ENCODE measurements around the gene KCP.

The KCP gene

DNA sequence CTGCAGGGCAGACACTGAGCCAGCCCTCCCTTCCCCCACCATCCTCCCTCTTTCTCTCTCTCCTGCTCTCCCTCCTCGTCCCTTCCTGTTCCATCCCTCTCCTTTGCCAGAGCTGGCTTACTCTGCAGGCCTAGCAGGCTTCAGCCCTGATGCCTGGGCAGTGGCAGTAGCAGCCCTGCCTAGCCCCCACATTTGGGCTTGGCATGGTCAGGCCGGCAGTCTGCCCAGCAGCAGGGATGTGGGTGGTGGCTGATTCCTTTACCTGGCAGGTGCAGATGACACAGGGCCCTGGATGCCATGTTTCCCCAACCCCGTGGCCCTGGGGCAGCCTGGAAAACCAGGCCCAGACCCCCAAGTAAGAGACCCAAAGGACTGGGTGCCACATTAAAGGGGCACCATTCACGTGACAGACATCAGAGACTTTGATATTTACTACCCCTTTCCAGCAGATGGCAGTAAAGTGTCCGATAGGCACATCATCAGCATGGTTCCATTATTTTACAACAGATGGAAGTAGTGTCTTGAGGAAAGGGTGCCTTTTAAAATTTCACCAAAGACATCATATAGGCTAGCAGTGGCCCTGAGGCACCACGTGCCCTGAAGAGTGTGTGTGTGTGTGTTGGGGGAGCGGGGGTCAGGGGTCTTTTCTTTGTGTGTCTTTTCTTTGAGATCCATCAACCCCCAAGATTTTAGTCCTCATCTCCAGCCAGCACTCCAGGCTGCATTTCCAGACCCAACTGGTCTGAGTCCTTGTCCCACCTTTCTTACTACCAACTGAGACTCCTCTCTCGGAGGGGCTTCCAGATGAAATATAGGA is 5.9 kb downstream of the KCP start:
- DNase-seq: peak; percentile 55

DNA sequence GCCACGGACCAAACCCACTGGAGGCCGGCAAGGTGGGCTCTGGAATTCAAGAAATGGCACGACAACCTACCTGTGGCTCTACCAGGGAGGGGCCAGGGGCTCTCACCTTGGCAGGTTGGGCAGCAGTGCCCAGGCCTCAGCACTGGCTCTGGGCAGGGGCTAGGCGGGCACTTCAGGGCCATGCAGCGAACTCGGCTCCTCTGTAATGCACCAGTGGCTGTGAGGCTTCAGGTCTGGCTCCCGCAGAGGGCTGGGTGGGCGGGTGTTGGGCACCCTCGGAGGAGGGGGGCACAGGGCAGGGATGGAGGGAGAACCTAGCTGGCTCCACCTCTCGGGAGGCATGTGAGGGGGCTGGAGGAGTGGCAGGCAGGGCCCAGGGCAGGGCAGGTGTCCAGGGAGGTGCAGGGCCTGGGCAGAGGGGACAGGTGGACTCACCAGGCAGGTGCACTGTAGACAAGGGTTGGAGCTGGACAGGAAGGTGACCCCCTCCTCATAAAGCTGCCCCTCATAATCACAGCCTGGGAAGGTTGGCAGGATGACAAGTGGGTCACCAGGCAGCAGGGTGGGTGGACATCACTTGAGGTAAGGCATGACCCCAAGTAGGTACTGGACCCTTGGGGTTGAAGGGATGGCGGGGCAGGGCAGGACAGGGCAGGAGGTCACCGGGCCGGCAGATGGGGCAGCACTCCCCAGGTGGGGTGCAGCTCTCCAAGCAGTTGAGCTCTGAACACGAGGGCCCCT is 6.7 kb downstream of the KCP start:
- no peak for DNase-seq

DNA sequence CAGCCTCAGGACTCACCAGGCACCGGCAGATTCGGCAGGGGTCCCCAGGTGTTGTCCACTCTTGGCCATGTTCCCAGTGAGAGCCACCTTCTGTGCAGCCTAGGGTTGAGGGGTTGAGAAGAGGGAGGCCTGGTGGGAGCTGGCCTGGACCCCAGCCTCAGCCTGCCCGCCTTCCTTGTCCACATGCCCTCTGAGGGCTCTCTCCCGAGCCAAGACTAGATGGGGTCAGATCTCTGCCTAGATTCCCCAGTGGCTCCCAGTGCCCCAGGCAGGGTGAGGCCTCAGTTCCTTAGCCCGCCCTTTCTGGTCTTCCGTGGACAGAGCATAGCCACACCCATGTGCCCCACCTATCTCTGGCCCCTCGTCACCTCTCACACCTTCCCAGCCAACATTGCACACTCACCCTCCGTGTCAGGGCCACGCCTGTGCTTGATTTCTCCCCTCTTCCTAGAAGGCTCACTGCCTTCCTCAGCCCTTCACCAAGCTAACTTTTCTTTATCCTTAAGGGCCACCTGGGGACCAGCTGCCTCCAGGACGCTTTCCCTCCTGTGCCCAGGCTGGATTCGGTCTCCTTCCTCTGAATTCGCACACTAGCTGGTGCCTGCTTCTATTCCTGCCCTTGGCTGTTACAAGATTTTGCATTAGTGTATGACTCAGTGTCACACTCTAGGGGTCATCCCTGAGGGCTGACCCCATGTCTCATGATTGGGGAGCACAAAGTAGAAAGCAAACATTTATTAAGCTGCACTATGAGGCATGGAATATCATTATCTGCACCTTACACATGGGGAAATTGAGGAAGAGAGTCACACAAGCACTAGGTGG is 7.5 kb downstream of the KCP start:
- DNase-seq: no peak

DNA sequence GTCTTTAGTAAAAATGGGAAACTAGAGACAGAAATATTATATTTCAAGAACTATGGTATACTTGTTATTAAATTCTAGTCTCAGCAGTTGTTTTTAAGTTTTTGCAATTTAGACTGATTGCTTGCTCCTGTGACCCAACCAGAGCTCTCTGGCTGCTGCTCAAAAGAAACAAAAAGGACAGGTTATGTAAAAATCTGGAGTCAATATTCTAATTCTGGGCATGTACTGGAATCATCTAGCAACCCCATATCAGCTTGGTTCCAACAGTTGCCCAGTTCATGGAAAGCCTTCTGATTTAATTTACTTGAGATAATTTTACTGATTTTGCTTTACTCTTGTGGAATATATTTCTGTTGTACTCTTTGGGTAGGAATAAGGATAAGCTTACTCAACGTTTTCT is 10.3 kb downstream of the KCP start:
- no peak for DNase-seq

DNA sequence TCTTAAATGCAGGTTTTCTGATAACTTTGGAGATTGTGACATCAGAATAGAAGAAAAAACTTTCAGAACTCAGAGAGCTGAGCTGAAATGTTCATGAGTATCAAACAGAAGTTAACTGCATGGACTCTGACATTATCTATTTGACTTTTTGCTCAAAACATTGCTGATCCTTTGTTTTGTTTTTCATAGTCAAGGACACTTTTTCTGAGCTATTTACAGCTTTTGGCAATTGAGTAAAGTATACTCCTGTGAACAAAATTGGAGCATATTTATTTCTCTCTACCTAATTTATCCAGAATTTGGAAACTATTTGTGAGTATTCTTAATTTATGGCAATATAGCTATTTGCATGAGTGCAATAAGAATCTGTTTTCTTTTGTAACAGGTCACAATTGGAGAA is 11.1 kb downstream of the KCP start:
- DNase-seq: no peak

DNA sequence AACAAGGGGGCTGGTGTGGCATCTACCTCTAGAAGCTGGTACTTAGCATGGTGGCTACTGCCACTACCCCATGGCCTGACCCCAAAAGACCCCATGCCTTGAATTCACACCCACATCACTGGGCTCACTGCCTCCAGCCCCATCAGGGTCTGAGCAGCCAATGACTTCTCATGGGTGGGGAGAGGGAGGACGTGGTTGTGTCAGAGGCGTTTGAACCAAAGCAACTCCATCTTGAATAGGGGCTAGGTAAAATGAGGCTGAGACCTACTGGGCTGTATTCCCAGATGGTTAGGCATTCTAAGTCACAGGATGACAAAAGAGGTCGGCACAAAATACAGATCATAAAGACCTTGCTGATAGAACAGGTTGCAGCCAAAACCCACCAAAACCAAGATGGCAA is 15.2 kb downstream of the KCP start:
- no peak for DNase-seq

DNA sequence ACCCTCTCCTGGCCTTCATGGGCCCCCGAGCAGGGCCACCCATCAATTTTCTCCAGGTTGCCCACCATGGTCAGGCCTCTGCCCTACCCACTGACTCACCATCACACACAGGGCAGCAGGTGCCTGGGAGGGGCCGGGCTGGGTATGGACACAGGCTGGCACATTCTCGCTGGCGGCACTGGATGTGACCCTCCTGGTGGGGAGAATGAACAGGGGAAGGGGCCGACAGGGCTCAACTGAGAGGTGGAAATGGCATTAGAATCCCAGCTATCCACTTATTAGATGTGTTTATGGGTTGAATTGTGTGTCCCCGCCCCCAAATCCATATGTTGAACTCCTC is 16.4 kb downstream of the KCP start:
- no peak for DNase-seq

DNA sequence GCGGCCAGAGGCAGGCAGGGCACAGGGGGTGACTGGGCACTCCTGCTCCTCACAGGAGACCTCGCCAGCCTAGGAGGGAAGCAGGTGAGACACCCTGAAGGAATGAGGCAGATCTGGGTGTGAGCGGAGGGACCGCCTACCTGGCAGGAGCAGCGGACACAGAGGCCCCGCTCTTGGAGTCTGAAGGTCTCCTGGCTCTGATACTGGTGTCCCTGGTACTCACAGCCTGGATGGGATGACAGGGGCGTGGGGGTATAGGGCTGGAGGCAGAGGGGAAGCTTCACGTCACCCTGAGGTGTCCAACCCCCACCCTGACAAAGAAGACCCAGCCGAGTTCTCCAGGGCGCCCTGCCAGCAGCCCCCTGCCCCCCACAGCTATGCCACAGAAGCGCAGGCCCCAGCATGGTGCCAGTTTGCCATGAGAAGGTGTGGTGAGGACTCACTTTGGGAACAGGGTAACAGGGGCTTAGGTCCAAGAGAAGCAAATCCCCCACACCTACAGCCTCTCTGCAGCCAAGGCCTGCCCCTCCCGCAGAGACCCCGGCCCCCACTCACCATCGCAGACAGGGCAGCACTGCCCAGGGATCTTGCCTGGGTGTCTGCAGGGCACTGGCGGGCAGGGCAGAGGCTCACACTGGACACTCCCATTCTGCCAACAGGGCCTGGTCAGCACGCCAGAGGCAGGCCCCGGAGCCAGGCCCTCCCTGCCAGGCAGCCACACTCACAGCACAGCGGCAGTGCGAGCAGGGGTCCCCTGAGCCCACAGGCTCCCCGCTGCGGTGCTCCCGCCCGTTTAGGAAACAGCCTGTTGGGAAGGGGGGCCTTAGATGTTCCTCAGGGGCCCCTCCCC is 17.0 kb downstream of the KCP start:
- DNase-seq: no peak

DNA sequence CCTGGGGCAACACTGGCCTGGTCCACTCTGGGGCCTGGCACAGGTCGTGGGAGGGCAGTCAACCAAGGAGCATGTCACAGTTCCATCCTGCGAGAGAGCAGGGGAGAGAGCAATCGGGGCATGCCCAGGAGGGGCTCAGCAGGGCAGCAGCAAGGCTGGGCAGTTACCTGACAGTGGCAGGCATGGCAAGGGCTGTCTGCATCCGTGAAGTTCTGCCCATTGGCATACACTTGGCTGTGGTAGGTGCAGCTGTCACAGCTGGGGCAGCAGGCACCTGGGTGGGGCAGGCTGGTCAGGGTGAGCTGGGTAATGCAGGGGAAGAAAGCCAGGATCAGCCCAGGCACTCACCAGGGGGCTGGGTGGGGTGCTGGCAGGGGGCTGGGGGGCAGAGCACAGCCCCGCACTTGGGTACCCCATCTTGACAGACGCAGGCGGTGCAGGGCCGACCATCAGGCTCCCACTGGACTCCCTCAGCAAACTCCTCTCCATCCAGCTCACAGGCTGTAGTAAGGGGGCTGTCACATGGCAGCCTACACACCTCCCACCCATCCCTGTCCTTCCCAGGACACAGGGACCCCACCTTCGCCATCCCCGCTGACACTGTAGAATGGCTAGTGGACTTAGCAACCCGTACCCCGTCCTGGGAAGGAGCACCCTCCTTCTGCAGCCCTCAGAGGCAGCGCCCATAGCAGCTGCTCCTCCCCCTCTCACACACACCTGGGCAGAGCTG is 17.8 kb downstream of the KCP start:
- no peak for DNase-seq

DNA sequence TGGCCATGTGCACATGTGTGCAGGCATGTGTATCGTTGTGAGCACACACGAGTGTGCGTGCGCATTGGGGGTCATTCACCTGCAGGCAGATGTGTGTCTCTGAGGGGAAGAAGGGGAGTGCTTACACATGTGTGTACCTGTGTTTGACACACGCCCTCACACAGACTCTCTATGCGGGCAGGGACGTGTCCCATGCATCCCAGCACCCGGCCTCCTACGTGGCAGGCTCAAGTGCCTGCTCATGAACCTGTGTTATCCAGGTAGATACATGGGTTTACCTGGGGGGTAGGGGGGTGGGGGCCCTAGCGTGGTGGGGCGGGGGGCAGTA is 18.6 kb downstream of the KCP start:
- no peak for DNase-seq

DNA sequence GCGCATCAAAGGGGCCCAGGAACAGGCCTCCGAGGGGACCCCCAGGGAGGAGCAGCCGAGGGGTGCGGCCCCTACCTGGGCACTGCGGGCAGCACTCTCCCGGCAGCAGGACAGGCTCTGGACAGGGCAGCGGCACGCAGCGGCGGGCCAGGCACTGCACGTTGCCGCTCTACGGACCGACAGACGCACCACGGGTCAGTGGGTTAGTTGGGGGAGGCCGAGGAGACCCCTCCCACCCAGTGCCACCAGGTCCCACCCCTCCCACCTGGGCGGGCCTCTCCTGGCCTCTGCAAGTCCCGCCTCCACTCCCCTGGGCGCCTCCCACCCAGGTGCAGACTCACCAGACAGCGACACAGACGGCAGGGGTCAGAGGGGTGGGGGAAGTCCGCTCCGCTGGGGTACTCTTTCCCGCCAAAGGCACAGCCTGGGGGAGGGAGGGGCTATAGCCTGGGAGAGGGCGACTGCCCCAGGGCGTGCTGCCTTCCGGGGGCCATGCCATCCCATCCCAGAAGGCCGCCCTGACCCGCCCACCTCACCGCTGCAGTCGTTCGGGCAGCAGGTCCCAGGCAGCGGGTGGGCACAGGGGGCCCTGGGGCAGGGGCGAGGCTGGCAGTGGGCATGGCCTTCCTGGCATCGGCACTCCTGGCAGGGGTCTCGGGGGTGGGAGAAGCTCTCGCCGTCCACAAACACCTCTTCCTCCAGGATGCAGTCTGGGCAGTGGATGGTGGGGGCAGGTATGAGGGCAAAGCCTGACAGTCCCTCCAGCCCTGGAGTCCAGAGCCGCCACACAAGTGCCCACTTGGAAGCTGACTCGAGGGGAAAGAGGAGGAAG is 19.2 kb downstream of the KCP start:
- DNase-seq: no peak

DNA sequence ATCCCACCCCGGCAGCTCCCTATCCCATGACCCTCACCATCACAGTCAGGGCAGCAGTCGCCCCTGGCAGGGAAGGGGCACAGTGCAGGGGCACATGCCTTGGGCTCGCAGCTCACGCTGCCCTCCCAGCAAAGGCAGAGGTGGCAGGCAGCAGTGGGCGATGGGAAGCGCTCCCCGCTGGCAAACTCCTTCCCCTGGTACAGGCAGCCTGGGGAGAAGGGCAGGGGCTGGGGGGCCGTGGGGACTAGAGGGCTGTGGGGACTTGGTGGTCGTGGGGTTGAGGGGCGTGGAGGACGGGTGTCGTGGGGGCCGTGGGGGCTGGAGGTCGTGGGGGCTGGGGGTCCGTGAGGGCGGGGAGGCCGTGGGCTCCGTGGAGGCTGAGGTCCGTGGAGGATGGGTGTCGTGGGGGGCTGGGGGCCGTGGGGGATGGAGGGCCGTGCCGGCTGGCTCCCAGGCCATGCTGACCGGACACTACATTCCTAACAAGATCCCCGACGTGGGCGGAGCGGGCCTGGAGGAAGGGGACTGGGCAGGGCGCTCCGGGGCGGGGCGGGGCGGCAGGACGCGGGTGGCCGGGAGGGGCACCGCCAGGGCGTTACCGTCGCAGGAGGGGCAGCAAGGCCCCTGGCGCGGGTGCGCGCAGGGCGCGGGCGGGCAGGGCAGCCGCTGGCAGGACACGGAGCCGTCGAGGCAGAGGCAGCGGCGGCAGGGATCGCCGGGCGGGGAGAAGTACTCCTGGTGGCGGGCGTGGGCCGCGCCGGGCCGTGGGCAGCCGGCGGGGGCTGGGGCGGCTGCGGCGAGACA is 20.0 kb downstream of the KCP start:
- DNase-seq: no peak

DNA sequence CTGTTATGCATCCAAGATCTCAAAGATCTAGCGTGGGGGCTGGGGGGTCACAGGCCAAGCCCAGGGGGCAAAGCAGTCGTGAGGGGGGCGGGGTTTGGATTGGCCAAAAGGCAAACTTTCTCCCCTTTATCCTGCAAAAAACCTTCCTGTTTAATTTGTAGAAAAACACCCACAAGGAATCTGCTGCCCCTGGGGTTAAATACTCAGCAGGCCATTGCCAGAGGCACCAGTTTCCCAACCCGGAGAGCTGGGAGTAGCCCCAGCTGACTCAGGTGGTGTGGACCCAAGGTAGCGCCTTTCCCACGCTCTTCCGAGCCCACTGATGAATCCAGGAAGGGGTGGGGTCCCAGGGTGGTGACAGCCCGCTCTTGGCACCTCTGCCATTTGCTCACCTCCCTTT is 21.4 kb downstream of the KCP start:
- no peak for DNase-seq

DNA sequence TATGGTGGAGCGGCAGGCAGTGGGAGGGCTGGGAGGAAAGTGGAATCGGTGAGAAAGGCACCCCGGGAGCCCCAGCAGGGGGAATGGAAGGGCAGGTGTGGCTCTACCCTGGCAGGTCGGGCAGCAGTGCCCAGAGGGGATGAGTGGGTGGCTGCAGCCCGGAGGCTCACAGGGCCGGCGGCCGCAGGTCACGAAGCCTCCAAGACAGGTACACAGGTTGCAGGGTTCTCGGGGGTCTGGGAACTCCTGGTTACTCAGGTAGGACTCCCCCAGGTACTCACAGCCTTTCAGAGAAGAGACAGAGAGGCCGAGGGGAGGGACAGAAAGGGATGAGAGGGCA is 21.8 kb downstream of the KCP start:
- DNase-seq: peak; percentile 27

DNA sequence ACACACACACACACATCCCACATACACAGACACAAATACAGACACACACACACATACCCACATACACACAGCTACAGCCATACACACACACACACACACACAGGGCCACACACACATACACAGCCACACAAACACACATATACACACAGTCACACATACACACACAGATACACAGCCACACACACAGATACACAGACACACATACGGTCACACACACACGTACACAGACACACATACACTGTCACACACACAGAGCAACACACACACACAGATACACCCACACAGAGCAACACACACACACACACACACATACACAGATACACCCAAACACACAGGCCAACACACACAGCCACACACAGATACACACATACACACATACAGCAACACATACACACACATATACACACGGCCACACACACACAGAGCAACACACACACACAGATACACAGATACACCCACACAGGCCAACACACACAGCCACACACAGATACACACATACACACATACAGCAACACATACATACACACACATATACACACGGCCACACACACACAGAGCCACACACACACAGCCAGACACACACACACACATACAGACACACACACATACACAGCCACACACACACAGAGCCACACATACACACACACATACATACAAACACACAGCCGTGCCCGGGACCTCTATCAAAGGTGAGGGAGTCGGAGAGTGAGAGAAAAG is 22.3 kb downstream of the KCP start:
- no peak for DNase-seq

DNA sequence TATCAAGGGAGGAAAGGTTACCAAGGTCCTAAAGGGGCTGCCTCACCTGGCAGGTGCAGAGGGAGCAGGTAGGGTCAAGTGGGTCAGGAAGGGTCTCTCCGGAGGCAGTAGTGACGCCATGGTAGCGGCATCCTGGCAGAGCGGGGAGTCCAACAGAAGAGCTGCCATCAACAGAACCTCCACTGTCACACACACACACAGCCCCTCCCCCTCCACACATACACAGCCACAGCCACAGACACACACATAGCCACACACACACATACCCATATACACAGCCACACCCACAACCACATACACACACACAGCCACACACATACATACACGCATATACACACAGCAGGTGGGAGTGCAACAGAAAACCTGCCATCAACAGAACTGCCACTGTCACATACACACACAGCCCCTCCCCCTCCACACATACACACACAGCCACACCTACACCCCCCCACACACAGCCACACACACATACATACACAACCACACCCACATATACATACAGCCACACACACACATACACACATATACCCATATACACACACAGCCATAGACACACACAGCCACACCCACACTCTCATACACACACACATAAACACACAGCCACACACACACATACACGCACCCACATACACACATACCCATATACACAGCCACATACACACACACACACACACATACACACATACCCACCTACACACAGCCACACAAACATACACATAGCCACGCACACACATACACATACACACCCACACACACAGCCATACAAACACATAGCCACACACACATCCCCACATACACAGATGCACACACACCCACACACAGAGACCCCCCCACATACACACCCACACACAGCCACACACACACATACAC is 23.1 kb downstream of the KCP start:
- no peak for DNase-seq

DNA sequence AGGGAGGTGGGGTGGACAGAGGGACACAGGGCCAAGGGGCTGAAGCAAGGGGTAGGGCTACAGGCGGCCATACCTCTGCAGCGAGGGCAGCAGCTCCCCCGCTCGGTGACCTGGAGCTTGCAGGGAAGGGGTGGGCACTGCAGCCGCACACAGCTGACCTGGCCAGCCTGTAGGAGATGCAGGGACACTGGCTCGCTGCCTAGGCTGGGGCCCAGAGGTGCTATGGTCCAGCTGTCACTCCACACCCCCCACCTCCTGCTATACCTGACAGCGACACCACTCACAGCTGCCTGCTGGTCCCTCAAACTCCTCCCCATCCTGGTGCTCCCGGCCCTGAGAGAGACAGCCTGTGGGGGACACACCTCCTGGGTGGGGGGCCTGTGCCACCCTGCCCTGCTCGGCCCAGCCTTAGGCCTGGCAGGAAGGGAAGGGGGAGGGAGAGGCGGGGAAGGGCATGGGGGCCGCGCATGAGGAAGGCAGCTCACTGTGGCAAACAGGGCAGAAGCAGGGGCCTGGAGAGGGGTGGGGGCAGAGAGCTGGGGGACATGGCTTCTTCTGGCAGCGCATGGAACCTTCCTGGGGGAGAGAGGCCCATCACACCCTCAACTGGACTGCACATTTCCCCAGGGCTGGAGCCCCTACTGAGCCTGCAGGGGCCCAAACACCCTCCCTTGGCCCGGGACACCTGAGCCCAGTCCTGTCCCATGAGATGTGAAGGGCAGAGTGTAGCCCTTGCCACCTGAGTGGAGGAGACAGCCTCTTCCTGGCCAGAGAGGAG is 23.9 kb downstream of the KCP start:
- no peak for DNase-seq
